Measurements from ENCODE around the gene STEAP3. TPM values are rescaled to one million over a fixed set of nuclear protein-coding genes. Genes with fewer than 3 reads are reported as not detected.

The STEAP3 gene
- total and polyA plus RNA-seq, 2 donors (not counting 3 experiments of a cell fraction or from before 2014, with no cell fraction given), result 8.6 to 17.4 TPM

GRCh38 chr2:119311831-119312230, 88.2 kb downstream of the STEAP3 start:
- ChIA-PET POLR2A (no interaction called here), CTCF (no interaction called here)
- Histone ChIP-seq H2AFZ (ENCODE audit: low read depth, low read length) (no peak overlapping the region), H3K4me3 (replicated peaks in 1 of 3; ENCODE audit: insufficient read depth in 1 of 3, low read depth in 1 of 3, low read length in 3 of 3) (no peak overlapping the region), H3K4me2 (ENCODE audit: insufficient read depth, low read length) (no peak overlapping the region), H4K20me1 (replicated peaks; ENCODE audit: control insufficient read depth, extremely low read depth, insufficient read depth, low read length) (no peaks in the 10 kb centered on the region), H3K9ac (replicated peaks; ENCODE audit: extremely low read depth, insufficient read depth, low read length) (no peak overlapping the region), H3K36me3 (ENCODE audit: control insufficient read depth in 2 of 2, extremely low read depth in 1 of 2, insufficient read depth in 2 of 2, low read length in 2 of 2) (no peaks in the 10 kb centered on the region), H3K79me2 (ENCODE audit: control insufficient read depth, insufficient read depth, low read length) (no peaks in the 10 kb centered on the region), H3K27me3 (ENCODE audit: control insufficient read depth in 2 of 2, insufficient read depth in 2 of 2, low read length in 2 of 2) (no peaks in the 10 kb centered on the region), H3K9me1 (replicated peaks; ENCODE audit: control insufficient read depth, extremely low read depth, insufficient read depth, low read length) (no peaks in the 10 kb centered on the region), H3K4me1 (ENCODE audit: control insufficient read depth, extremely low read depth, insufficient read depth, low read length) (no peaks in the 10 kb centered on the region), H3K27ac (ENCODE audit: insufficient read depth, low read depth, low read length) (no peak overlapping the region), H3K9me3 (replicated peaks; ENCODE audit: control insufficient read depth, insufficient read depth, low read length) (no peaks in the 10 kb centered on the region)
- BruUV-seq (replicated peaks), result no TSS peak
- intact Hi-C loops (cut with micrococcal nuclease), result no loop called here
- FAIRE-seq (no peak), DNase-seq (ENCODE audit: low read depth, low spot score) (no peak)
- dilution Hi-C loops (cut with MboI; ENCODE audit: extremely low pct_ligation_motif_present, low sequenced_read_pairs), result no loop called here
- TF ChIP-seq CTCF (IDR thresholded peaks at IDR 0.05; ENCODE audit: extremely low read depth in 1 of 2, insufficient read depth in 1 of 2, low read depth in 1 of 2, low read length in 2 of 2) (no peak), POLR2A (IDR thresholded peaks at IDR 0.05; ENCODE audit: low read depth, low read length) (no peak), GATA2 (IDR thresholded peaks at IDR 0.05; ENCODE audit: insufficient read depth, insufficient read length, low read depth, low read length) (no peak), POLR2AphosphoS5 (IDR thresholded peaks at IDR 0.05; ENCODE audit: insufficient read depth, low read depth, low read length) (no peak), FOS (IDR thresholded peaks at IDR 0.05; ENCODE audit: borderline replicate concordance, insufficient read depth, low read length) (no peak), MAX (IDR thresholded peaks at IDR 0.05; ENCODE audit: insufficient read depth, insufficient read length) (no peak), JUN (IDR thresholded peaks at IDR 0.05; ENCODE audit: borderline replicate concordance, insufficient read depth, insufficient read length, low read depth) (no peak), MYC (IDR thresholded peaks at IDR 0.05; ENCODE audit: low read depth, low read length) (no peak), EZH2 (IDR thresholded peaks at IDR 0.05; ENCODE audit: borderline replicate concordance, low read depth, low read length, severe bottlenecking) (no peak)

Other genes with a start within 250 kb of the STEAP3 start
- gene C1QL2, start 65.1 kb upstream of the STEAP3 start, total RNA-seq, result not detected in 2 replicates
- gene C1QL2, start 65.1 kb upstream of the STEAP3 start, polyA plus RNA-seq, result not detected in 2 replicates
- 12.0 and 12.1 TPM in 2 replicates for gene C2orf76, start 143.0 kb downstream of the STEAP3 start, total RNA-seq
- 6.0 and 7.4 TPM in 2 replicates for gene C2orf76, start 143.0 kb downstream of the STEAP3 start, polyA plus RNA-seq
- gene DBI, start 143.1 kb downstream of the STEAP3 start, total RNA-seq, result 214 and 245 TPM in 2 replicates
- gene DBI, start 143.1 kb downstream of the STEAP3 start, polyA plus RNA-seq, result 190 and 233 TPM in 2 replicates
- 2.9 and 3.5 TPM in 2 replicates for gene TMEM37, start 208.0 kb downstream of the STEAP3 start, total RNA-seq
- 13.6 and 16.2 TPM in 2 replicates for gene TMEM37, start 208.0 kb downstream of the STEAP3 start, polyA plus RNA-seq